Middle frontal gyrus (tissue), 1 donor: Measurements from ENCODE around the gene MYO1E.

Experiments
- DNase-seq: peaks from one replicate; pipeline ENCODE4 v3.0.0-alpha.2; 2015; ENCODE audit warnings: low spot score; ENCODE audit errors: extremely low spot score

The MYO1E gene

GRCh38 chr15:59321000-59321689 lies 51.5 kb downstream of the MYO1E start:
- DNase-seq, result no peak

- DNase-seq, result no peak
Measured at GRCh38 chr15:59317211-59317610, 55.5 kb downstream of the MYO1E start.

- no peak for DNase-seq
Measured at GRCh38 chr15:59315914-59316451, 56.7 kb downstream of the MYO1E start.

GRCh38 chr15:59313641-59314332 lies 58.9 kb downstream of the MYO1E start:
- no peak for DNase-seq

GRCh38 chr15:59312205-59312604 lies 60.5 kb downstream of the MYO1E start:
- DNase-seq, result no peak

- no peak for DNase-seq
Measured at GRCh38 chr15:59311195-59311594, 61.5 kb downstream of the MYO1E start.

GRCh38 chr15:59309405-59309804 lies 63.3 kb downstream of the MYO1E start:
- no peak for DNase-seq

- DNase-seq, result no peak
Measured at GRCh38 chr15:59307165-59307537, 65.5 kb downstream of the MYO1E start.

- no peak for DNase-seq
Measured at GRCh38 chr15:59306520-59307164, 66.0 kb downstream of the MYO1E start.

- no peak for DNase-seq
Measured at GRCh38 chr15:59304807-59305206, 67.9 kb downstream of the MYO1E start.

GRCh38 chr15:59304034-59304795 lies 68.5 kb downstream of the MYO1E start:
- no peak for DNase-seq

- no peak for DNase-seq
Measured at GRCh38 chr15:59303633-59304032, 69.0 kb downstream of the MYO1E start.

- DNase-seq, result no peak
Measured at GRCh38 chr15:59303136-59303535, 69.5 kb downstream of the MYO1E start.

GRCh38 chr15:59301527-59301926 lies 71.1 kb downstream of the MYO1E start:
- no peak for DNase-seq

GRCh38 chr15:59300618-59301139 lies 72.0 kb downstream of the MYO1E start:
- DNase-seq, result no peak

- DNase-seq, result no peak
Measured at GRCh38 chr15:59299929-59300617, 72.6 kb downstream of the MYO1E start.

GRCh38 chr15:59298854-59299250 lies 73.8 kb downstream of the MYO1E start:
- no peak for DNase-seq

GRCh38 chr15:59298225-59298853 lies 74.3 kb downstream of the MYO1E start:
- DNase-seq, result no peak

- no peak for DNase-seq
Measured at GRCh38 chr15:59296181-59296617, 76.5 kb downstream of the MYO1E start.
